ENCODE data around the gene ANO4. TPM values are rescaled to one million over a fixed set of nuclear protein-coding genes. Genes with fewer than 3 reads are reported as not detected.

Gene ANO4
- polyA plus RNA-seq, 1 donor (not counting 4 experiments of a cell fraction or from before 2014, with no cell fraction given) = 18.1 TPM

DNA sequence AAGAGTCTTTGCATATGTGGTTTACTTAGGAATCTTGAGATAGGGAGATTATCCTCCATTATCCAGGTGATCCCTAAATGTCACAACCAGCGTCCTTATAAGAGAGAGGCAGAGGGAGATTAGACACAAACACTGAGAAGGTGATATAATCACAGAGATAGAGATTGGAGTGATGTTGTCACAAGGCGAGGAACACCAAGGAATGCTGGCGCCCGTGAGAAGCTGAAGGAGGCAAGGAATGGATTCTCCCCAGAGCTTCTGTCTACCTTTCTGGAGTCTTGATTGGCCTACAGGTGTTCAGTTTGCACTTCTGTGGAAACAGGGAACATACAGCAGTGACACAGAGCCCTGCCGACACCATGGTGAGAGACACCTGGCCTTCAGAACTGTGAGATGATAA lies 101.6 kb downstream of the ANO4 start:
- Histone ChIP-seq H3K9me1 (ENCODE audit: control insufficient read depth, extremely low read depth, insufficient read depth, low read length) (no peaks in the 10 kb centered on the region), H3K36me3 (ENCODE audit: control insufficient read depth in 2 of 2, extremely low read depth in 1 of 2, insufficient read depth in 2 of 2, low read length in 2 of 2) (no peaks in the 10 kb centered on the region), H3K4me3 (ENCODE audit: control insufficient read depth in 2 of 3, extremely low read depth in 1 of 3, insufficient read depth in 2 of 3, low read depth in 1 of 3, low read length in 3 of 3) (no peak overlapping the region), H2AFZ (ENCODE audit: control insufficient read depth, low read length) (no peak overlapping the region), H3K4me1 (ENCODE audit: control insufficient read depth, extremely low read depth, insufficient read depth, low read length) (peaks cover 8% of the 10 kb centered on the region), H4K20me1 (ENCODE audit: control insufficient read depth, extremely low read depth, insufficient read depth, low read length) (no peaks in the 10 kb centered on the region), H3K4me2 (ENCODE audit: control insufficient read depth, extremely low read depth, insufficient read depth, low read depth, low read length) (no peak overlapping the region), H3K9me3 (ENCODE audit: control insufficient read depth, low read depth, low read length) (no peaks in the 10 kb centered on the region), H3K27me3 (ENCODE audit: control insufficient read depth, extremely low read depth, insufficient read depth, low read length) (no peaks in the 10 kb centered on the region), H3K27ac (ENCODE audit: control insufficient read depth, insufficient read depth, low read length) (no peak overlapping the region), H3K9ac (ENCODE audit: control insufficient read depth, extremely low read depth, insufficient read depth, low read length) (no peak overlapping the region), H3K79me2 (ENCODE audit: control insufficient read depth, insufficient read depth, low read length) (no peaks in the 10 kb centered on the region)
- DNase-seq (ENCODE audit: low read depth, low spot score) (no peak), FAIRE-seq (no peak)
- TF ChIP-seq, protein P1, sequence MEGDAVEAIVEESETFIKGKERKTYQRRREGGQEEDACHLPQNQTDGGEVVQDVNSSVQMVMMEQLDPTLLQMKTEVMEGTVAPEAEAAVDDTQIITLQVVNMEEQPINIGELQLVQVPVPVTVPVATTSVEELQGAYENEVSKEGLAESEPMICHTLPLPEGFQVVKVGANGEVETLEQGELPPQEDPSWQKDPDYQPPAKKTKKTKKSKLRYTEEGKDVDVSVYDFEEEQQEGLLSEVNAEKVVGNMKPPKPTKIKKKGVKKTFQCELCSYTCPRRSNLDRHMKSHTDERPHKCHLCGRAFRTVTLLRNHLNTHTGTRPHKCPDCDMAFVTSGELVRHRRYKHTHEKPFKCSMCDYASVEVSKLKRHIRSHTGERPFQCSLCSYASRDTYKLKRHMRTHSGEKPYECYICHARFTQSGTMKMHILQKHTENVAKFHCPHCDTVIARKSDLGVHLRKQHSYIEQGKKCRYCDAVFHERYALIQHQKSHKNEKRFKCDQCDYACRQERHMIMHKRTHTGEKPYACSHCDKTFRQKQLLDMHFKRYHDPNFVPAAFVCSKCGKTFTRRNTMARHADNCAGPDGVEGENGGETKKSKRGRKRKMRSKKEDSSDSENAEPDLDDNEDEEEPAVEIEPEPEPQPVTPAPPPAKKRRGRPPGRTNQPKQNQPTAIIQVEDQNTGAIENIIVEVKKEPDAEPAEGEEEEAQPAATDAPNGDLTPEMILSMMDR (optimal IDR thresholded peaks at IDR 0.05 in 1 of 3, IDR thresholded peaks at IDR 0.05 in 1 of 3, conservative IDR thresholded peaks at IDR 0.05 in 1 of 3; ENCODE audit: extremely low read depth in 1 of 3, insufficient read depth in 2 of 3, low read length in 3 of 3) = no peak
- TF ChIP-seq EZH2 (IDR thresholded peaks at IDR 0.05; ENCODE audit: low read length) = no peak
- dilution Hi-C loops (cut with MboI; ENCODE audit: extremely low pct_ligation_motif_present, low sequenced_read_pairs) = no loop called here

DNA sequence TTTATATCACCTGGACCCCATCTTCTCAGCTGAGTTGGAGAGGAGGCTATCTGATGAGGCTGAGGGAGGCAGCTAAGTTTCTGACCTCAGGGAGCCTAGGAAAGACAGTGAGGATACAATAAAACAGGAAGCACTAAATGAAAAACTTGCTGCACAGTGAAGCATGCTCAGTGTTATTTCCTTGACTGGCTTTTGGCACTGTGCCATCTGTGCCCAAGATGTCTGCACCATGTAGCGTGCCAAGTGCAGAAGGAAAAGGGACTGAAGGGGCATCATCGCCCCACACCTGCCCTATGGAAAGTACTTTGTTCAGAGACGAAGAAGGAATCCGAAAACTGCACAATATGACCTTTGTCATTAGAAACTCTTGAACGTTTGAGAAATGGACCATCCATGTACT lies 102.7 kb downstream of the ANO4 start:
- TF ChIP-seq, protein P1 (optimal IDR thresholded peaks at IDR 0.05 in 1 of 3, IDR thresholded peaks at IDR 0.05 in 1 of 3, conservative IDR thresholded peaks at IDR 0.05 in 1 of 3; ENCODE audit: extremely low read depth in 1 of 3, insufficient read depth in 2 of 3, low read length in 3 of 3) = no peak
- TF ChIP-seq EZH2 (IDR thresholded peaks at IDR 0.05; ENCODE audit: low read length) = no peak
- H3K4me3 ChIP-seq (ENCODE audit: control insufficient read depth in 2 of 3, extremely low read depth in 1 of 3, insufficient read depth in 2 of 3, low read depth in 1 of 3, low read length in 3 of 3) = no peak overlapping the region
- peaks cover 8% of the 10 kb centered on the region for H3K4me1 ChIP-seq (ENCODE audit: control insufficient read depth, extremely low read depth, insufficient read depth, low read length)
- H2AFZ ChIP-seq (ENCODE audit: control insufficient read depth, low read length) = no peak overlapping the region
- no peaks in the 10 kb centered on the region for H3K9me1 ChIP-seq (ENCODE audit: control insufficient read depth, extremely low read depth, insufficient read depth, low read length)
- no peak for DNase-seq (ENCODE audit: low read depth, low spot score)
- no peaks in the 10 kb centered on the region for H3K9me3 ChIP-seq (ENCODE audit: control insufficient read depth, low read depth, low read length)
- no peak overlapping the region for H3K4me2 ChIP-seq (ENCODE audit: control insufficient read depth, extremely low read depth, insufficient read depth, low read depth, low read length)
- H4K20me1 ChIP-seq (ENCODE audit: control insufficient read depth, extremely low read depth, insufficient read depth, low read length) = no peaks in the 10 kb centered on the region
- no peak overlapping the region for H3K27ac ChIP-seq (ENCODE audit: control insufficient read depth, insufficient read depth, low read length)
- FAIRE-seq = no peak
- no peaks in the 10 kb centered on the region for H3K79me2 ChIP-seq (ENCODE audit: control insufficient read depth, insufficient read depth, low read length)
- H3K36me3 ChIP-seq (ENCODE audit: control insufficient read depth in 2 of 2, extremely low read depth in 1 of 2, insufficient read depth in 2 of 2, low read length in 2 of 2) = no peaks in the 10 kb centered on the region
- no peak overlapping the region for H3K9ac ChIP-seq (ENCODE audit: control insufficient read depth, extremely low read depth, insufficient read depth, low read length)
- H3K27me3 ChIP-seq (ENCODE audit: control insufficient read depth, extremely low read depth, insufficient read depth, low read length) = no peaks in the 10 kb centered on the region
- dilution Hi-C loops (cut with MboI; ENCODE audit: extremely low pct_ligation_motif_present, low sequenced_read_pairs) = no loop called here

Measured in keratinocyte (primary cell).